Uterus (tissue), 2 donors: ENCODE results near the gene SFXN3.

ENCODE experiments used
- POLR2A ChIP-seq, 2 donors: fragments of 450-650 bp; IDR thresholded peaks; one replicate each; pipeline ENCODE4 v1.6.1; 2016; ENCODE audit warnings: antibody characterized with exemption in 2 of 2, mild to moderate bottlenecking in 1 of 2, moderate library complexity in 1 of 2
- TF ChIP-seq, protein P1 (sequence below), 4 experiments: fragments of 200-600 bp in 2 of 4; fragments of 450-650 bp in 2 of 4; sonication (generic) in 2 of 4; IDR thresholded peaks; one replicate each; pipeline ENCODE4 v1.5.1; 2016 to 2019; ENCODE audit warnings: antibody characterized with exemption in 4 of 4, mild to moderate bottlenecking in 2 of 4, moderate library complexity in 1 of 4

DNA sequence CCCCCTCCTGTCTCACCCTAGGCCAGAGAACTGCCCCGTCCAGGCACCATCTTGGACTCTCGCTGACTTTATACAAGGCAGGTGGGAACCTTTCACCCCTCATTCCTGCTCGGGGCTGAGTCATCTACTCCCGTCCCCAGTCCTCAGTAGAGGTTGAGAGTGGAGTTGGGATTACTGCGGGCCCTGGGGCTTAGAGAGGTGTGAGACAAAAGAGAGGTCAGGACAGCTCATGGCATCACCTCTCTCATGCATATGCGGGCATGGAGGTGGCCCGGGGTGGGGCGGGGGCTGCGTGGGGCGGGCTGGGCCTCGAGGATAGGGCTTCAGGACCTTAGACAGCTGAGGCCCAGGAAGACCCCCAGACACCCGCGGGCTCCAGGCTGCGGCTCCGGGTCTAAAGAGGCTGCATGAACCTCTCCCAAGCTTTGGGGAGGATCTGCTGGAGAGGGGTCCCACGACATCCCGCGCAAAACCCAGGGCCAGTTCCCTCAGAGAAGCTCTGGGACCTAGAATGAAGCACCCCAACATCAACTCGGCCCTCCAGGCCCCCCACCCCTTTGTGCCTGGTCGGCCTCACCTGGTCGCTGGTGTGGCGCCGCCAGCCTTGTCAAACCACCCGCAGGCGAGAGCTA is 422 bp upstream of the SFXN3 start:
- TF ChIP-seq, protein P1, sequence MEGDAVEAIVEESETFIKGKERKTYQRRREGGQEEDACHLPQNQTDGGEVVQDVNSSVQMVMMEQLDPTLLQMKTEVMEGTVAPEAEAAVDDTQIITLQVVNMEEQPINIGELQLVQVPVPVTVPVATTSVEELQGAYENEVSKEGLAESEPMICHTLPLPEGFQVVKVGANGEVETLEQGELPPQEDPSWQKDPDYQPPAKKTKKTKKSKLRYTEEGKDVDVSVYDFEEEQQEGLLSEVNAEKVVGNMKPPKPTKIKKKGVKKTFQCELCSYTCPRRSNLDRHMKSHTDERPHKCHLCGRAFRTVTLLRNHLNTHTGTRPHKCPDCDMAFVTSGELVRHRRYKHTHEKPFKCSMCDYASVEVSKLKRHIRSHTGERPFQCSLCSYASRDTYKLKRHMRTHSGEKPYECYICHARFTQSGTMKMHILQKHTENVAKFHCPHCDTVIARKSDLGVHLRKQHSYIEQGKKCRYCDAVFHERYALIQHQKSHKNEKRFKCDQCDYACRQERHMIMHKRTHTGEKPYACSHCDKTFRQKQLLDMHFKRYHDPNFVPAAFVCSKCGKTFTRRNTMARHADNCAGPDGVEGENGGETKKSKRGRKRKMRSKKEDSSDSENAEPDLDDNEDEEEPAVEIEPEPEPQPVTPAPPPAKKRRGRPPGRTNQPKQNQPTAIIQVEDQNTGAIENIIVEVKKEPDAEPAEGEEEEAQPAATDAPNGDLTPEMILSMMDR (IDR thresholded peaks at IDR 0.05), result no peak
- TF ChIP-seq POLR2A (IDR thresholded peaks at IDR 0.05), result no peak
